Activated CD4-positive, alpha-beta T cell treated with anti-CD3 and anti-CD28 coated beads, Interleukin-2, amount 50 U/mL, for 48 hours (primary cell): ENCODE data around the gene MSANTD4.
"Not testable (repeated sequence)": the region's sequence is repeated elsewhere in the genome, so short reads cannot be mapped to it uniquely, and the experiment has no call there.

Experiments used
- DNase-seq, 2 experiments: peaks; one replicate each; pipeline ENCODE4 v3.0.0-alpha.2; 2020

Gene MSANTD4

DNA sequence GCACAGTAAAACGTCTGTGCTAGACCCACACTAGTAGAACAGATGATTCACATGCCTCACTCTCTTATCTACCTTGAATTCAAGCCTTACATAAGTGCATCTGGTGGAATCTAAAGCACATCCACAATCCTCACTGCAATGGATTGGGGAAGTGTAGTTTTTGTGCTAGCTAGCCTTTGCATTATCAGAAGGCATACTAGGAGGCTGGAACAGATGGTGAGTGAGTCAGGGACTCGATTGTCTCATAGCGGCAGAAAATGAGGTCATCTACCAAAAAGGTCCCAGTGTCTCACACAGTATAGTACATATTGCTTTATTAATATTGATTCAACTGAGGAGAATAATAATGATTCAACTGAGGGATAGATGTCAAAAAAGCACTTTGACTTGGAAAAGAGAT is 9.3 kb downstream of the MSANTD4 start:
- no peak for DNase-seq

DNA sequence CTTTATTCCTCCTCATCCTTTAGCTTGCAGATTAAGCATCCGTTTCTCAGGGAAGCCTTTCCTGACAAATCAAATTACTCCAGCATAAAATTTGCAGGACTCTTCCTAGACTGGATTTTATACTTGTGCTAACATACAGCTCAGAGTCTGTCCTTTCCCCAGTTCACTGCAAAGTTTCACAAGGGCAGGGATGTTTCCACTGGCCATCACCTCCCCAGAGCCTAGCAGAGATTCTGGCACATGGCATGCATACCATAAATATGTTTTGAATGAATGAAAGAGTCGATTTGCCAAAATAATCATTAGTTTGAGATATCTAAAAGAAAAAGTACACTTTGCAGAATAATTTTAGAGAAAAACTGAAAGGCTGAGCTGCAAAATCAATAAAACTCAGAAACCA is 10.6 kb downstream of the MSANTD4 start:
- DNase-seq = no peak

DNA sequence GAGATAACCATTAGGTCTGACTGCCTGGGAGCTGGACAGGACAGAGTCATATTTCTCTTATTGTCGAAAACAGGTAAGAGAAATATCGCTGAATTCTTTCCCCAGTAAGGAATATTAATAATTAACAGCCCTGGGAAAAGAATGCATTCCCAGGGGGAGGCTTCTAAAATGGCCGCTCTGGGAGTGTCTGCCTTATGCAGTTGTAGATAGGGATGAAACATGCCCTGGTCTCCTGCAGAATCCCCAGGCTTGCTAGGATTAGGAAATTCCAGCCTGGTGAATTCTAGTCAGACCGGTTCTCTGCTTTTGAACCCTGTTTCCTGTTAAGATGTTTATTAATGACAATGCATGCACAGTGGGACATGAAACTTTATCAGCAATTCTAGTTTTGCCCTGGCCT is 18.9 kb downstream of the MSANTD4 start:
- not testable (repeated sequence) for DNase-seq

DNA sequence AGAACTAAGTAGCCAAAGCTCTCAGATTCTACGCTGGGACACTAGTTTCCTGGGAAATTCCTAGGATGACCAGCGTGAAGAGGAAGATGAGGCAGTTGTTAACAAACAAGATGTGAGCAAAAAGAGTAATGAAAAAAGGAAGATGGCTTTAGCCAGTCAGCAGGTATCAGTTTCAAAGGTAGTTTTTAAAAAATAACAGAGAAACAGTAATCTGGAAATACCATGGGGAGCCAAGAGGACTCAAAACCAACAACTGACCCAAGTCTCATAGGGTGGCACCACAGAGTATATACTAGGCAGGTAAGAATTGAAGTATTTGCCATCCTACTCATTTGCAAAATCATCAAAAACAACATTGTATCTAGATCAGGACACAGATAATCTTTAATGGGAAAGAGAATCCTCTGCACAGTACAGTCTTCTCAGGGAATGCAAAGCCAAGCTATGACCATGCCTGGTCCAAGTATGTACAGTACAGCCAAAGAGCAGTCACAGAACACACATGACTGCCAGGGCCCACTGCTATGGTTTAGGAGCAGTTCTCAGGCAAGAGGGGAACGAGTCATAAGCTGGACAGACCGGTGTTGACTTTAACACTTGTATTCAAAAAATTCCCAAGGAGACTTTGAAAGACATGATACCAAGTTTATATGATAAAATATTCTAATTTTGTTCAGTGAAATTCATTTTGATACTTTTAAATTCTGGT is 20.6 kb downstream of the MSANTD4 start:
- no peak for DNase-seq

DNA sequence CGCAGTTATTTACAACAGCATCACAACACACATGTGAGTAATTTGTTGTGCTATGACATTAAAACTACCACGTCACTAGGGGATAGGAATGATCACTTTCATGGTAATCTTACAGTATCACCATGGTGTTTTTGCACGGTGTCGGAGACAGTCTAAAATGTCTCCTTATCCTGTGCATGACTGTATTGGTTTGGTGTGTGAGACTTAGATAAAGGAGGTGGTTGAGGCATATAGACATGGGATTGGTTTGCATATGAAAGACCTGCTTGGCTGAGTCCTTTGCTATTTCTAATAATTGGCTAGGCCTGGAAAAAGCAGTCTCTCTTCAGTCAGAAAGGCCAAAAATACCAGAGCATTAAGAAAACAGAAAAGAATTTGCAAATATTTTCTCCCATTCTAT is 30.2 kb downstream of the MSANTD4 start:
- no peak for DNase-seq

DNA sequence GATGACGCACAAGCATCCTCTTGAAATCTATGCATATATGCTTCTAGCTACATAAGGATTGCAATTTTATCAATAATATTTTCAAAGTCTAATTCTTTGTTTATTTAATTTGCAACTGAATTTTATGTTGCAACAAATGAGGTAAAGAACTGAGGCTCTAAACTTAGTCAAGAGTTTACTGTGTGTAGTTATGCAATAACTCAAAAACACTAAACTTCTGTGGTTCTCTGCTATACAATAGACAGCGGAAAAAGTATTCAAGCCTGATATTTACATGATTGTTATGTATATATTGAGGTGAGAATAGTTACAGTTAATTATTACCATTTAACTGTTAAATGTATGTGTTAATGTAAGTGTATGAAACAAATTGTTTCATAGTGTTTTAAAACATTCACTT is 32.9 kb downstream of the MSANTD4 start:
- no peak for DNase-seq

DNA sequence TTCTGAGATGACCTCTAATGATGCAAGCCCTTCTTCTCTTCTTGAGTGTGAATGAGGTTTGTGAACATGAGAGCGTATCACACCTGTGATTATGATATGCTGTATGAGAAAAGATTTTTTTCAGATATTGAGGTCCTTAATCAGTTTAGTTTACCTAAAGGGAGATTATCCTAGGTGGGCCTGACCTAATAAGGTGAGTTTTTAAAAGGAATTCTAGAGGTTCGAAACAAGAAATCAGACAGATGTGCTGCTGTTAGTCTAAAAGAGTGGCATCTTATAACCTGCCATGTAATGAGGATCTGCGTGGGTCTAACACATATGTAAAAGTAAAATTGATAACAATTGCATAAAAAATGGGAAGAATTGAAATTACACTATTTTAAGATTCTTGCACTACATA is 33.8 kb downstream of the MSANTD4 start:
- DNase-seq = no peak

DNA sequence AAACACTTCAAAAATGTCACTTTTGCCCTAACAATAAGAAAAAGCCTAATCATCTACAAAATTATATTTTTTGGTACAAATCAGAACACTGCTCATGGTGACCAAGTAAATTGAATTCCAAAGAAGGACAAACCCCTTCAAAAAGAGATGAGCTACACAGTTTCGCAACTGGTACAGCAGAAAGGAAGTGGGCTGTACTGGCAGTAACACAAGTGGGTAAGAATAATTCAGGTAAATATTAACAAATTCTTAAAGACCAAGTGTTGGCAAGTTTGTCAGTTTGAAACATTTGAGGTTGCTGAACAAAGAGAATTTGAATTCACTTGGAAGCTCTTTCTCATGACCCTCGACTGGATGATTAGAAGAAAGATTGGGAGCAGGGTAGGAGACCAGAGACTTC is 35.5 kb downstream of the MSANTD4 start:
- DNase-seq = no peak

DNA sequence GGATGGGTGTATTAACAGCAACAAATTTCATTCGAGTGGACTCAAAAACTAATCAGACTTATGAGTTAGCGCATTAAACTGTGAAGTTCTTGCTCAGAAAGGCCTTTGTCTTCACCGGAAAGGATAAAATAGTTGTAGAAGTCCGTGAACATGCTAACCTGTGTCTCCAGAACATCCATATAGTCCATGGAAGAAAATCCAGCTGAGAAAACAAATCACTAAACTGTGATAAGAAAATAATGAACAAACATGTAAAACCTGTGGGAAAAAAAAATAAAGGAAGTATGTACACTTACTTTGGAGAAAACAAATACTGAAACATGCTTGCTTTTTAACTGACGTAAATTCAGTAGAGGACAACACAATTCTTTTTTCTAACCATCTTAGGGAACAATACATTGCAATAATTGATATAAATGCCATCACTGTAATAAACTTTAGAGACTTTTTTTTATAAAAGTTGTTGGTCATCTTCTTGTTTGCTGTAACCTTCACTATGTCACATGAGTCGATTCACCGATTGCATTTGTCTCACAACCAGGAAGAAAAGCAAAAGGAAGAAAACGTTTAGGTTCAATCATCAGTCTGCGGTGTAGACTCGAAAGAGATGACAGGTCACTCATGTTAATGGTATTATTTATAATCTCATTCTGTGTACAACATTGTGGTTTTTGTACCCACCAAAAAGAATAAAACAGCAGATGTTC is 41.9 kb downstream of the MSANTD4 start:
- no peak for DNase-seq

DNA sequence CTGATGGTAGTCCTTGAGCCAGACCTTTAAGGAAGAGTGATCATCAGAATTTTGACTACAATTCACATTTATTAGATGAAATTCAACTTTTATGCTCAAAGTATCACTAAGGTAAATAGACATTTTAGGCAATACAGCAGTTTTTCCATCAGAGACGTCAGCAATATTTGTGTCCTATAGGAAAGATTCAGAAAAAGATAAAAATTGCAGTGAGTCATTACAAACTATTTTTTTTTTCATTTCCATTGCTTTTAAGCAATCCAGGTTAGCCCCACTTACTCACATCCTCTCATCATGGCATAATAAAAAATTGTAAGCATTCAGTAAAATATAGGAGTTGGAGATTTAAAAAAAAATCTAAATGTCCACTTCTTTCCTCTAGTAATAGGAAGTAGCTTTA is 46.9 kb downstream of the MSANTD4 start:
- no peak for DNase-seq

DNA sequence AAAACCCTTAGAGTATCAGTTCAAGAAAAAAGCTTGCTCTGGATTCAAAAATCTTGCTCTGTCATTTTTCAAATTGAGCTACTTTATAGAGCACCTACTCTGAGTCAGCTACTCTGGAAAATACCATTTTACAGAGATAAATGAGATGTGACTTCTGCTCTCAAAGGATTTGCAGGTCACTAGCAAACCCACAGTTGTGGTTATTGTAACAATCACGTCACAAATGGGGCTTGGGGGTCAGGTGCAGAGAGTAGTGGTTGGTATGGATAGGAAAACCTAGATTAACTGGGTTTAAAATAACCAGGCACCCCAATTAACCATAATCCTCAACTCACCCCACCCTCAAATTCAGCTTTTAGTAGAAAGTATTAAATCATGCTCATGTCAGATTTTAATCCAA is 52.3 kb downstream of the MSANTD4 start:
- DNase-seq = no peak

DNA sequence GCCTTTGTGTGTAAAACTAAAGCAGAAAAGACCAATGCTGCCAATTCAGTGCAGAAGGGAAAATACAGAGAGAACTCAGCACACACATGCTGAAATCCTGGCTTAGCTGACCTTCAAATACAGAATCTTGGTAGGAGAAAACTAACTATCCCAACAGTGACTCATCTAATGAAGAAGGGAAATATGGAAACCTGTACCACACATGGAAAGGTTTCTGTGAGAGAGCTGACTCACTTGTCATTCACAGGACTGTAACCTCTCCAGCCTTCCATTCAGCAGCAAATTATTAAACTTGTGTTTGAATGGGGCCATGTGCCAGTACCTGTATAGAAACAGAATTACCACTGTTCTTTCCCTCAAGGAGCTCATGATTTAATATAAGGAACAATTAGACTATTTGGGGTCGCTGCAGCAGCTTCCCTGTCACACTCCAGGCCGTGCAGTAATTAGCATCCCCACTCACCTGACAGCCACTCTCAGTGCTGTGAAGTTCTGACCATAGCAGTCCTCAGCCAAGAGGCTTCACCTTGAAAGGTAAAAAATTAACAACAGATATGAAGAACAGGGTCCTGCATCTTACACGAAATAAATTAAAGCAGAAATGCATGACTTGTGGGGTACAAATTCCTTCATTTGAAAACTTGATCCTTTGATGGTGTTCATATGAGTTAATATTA is 53.9 kb downstream of the MSANTD4 start:
- DNase-seq = no peak

DNA sequence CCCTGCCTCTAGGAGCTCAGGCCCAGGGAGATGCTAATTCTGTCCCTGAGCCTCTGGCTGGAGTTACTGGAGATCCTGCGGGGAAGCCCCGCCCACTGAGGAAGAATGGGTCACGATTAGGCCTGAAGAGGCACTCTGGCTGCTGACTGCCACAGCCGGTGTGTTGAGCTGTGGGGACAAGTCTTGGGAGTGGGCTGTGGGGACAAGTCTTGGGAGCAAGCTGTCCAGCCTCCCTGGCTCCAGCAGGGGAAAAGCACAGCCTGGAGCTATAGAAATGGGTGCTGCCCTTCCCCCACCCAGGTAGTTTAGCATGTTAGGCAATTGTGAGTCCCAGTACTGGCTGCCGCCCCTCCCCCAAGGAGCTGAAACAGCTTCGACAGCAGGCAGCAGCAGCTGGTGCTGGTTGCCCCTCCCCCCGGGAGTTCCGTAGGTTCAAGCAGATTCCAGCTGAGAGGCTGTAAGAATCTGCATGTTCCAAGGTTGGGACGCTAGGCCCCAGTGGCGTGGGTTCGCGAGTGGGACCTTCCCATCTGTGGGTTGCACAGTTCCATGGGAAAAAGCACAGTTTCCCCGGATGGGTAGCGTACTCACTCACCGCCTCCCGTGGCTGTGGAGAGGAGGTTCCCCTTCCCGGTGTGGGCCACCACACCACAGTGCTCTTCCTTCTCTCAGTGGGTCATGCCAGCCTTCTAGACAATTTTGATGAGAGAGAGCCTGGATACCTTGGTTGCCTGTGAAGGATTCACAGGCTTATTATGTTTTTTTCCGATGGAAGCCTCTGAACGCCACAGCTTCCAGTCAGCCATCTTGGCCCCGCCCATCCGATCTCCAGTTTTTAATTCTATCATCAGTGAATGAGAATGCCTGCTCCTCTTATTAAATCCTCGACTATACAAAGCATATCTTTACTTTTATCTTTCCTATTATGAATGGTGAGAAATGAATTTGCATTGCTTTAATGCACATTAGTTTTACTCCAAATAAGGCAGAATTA is 61.5 kb downstream of the MSANTD4 start:
- DNase-seq = no peak
